GM12878 (cell line): ENCODE data around the gene LCORL.

Source experiments
- ATF7 ChIP-seq: fragments of 450-650 bp; IDR thresholded peaks from 2 replicates; pipeline ENCODE4 v1.6.1; 2016; ENCODE audit warnings: low read depth, mild to moderate bottlenecking
- BRCA1 ChIP-seq: IDR thresholded peaks from 2 replicates; pipeline ENCODE4 v1.6.1; 2011; ENCODE audit warnings: low read depth, low read length, improper control_type of control experiment
- CBFB ChIP-seq: IDR thresholded peaks from 2 replicates; pipeline ENCODE4 v1.6.1; 2016; ENCODE audit warnings: antibody characterized with exemption, low read depth
- CTCF ChIP-seq, 3 experiments: IDR thresholded peaks in 2 of 3; conservative IDR thresholded peaks in 1 of 3; 2 replicates each; pipeline ENCODE4 v1.5.1; 2011; ENCODE audit warnings: low read depth in 3 of 3, low read length in 3 of 3, mild to moderate bottlenecking in 3 of 3, control low read depth in 2 of 3, moderate library complexity in 2 of 3, inconsistent platforms in 1 of 3, mixed read lengths in 1 of 3; ENCODE audit not compliant: control insufficient read depth in 2 of 3, insufficient read depth in 1 of 3; ENCODE audit errors: extremely low read depth in 1 of 3
- EP300 ChIP-seq, 2 experiments: fragments of 150-350 bp in 1 of 2; IDR thresholded peaks; 2 replicates each; pipeline ENCODE4 v1.6.1; 2011 to 2012; ENCODE audit warnings: low read depth in 2 of 2, low read length in 2 of 2, borderline replicate concordance in 1 of 2, improper control_type of control experiment in 1 of 2, inconsistent platforms in 1 of 2; ENCODE audit not compliant: control insufficient read depth in 1 of 2
- EZH2 ChIP-seq: IDR thresholded peaks from 2 replicates; pipeline ENCODE4 v1.6.1; 2012; ENCODE audit warnings: low read depth, mild to moderate bottlenecking, control low read depth, inconsistent platforms, low read length, borderline replicate concordance; ENCODE audit not compliant: control insufficient read depth
- SMC3 ChIP-seq: IDR thresholded peaks from 2 replicates; pipeline ENCODE4 v1.6.1; 2011; ENCODE audit warnings: low read length, improper control_type of control experiment, borderline replicate concordance
- STAT1 ChIP-seq: fragments of 450-650 bp; conservative IDR thresholded peaks from 2 replicates; pipeline ENCODE4 v1.6.1; 2014; ENCODE audit warnings: antibody characterized with exemption, mild to moderate bottlenecking
- USF2 ChIP-seq: IDR thresholded peaks from 2 replicates; pipeline ENCODE4 v1.6.1; 2011; ENCODE audit warnings: low read depth, low read length, improper control_type of control experiment, borderline replicate concordance
- ZBTB11 ChIP-seq: fragments of 450-650 bp; formaldehyde crosslinking; IDR thresholded peaks from 2 replicates; pipeline ENCODE4 v1.5.0; 2022; ENCODE audit warnings: mild to moderate bottlenecking, missing genetic modification characterization
- ZNF384 ChIP-seq: IDR thresholded peaks from 2 replicates; pipeline ENCODE4 v1.6.1; 2012; ENCODE audit warnings: low read depth, mild to moderate bottlenecking, low read length, improper control_type of control experiment, borderline replicate concordance

- TF ChIP-seq ZBTB11 (CRISPR knock-in tag) (no peak), ZNF384 (no peak), EZH2 (no peak), CTCF (IDR thresholded peaks at IDR 0.05 in 2 of 3, conservative IDR thresholded peaks at IDR 0.05 in 1 of 3; ENCODE audit: control insufficient read depth in 2 of 3, extremely low read depth in 1 of 3, insufficient read depth in 1 of 3, low read depth in 3 of 3, low read length in 3 of 3) (no peak), USF2 (no peak), SMC3 (no peak), EP300 (IDR thresholded peaks at IDR 0.05; ENCODE audit: borderline replicate concordance in 1 of 2, control insufficient read depth in 1 of 2, low read depth in 2 of 2, low read length in 2 of 2) (no peak), CBFB (no peak), STAT1 (no peak), ATF7 (no peak), BRCA1 (no peak)
Measured at GRCh38 chr4:18012807-18013462, 8.6 kb downstream of the LCORL start.
